Measurements from ENCODE around the gene COPS4.
"Not testable (repeated sequence)": the region's sequence is repeated elsewhere in the genome, so short reads cannot be mapped to it uniquely, and the experiment has no call there.

Gene COPS4

DNA sequence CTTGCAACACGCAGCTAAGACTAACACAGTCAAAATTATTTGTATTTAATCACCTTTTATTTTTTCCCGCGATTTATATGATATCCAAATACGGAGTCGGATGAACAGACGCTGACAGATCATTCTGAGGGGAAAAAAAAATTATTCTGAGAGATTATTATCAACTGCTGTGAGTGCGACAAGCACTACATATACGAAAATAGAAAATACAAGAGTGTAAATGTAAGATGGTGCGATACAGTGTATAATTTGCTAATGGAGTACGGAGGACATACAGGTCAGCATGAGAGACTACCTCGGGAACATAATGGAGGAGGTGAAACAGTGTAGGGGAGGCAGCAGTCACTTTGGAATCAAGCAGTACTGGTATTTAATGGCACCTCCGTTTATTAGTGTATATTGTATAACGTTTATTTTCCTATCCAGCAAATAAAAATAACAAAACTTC is 21.5 kb upstream of the COPS4 start:
- TF ChIP-seq ZFX (IDR thresholded peaks at IDR 0.05), result no peak
- no peak for TF ChIP-seq CTCF (conservative IDR thresholded peaks at IDR 0.05)

GRCh38 chr4:83013902-83014301 is 21.1 kb upstream of the COPS4 start:
- H3K27ac ChIP-seq, result peak overlapping the region; percentile 14; the same call in 1 of the 2 replicates
- TF ChIP-seq CTCF (conservative IDR thresholded peaks at IDR 0.05), result no peak
- no peak for TF ChIP-seq ZFX (IDR thresholded peaks at IDR 0.05)

More for the DNA sequence above, 21.5 kb upstream of the COPS4 start:
- peak overlapping the region; percentile 87 for H3K27ac ChIP-seq

GRCh38 chr4:83019794-83020494 is 15.0 kb upstream of the COPS4 start:
- no peak for TF ChIP-seq ZFX (IDR thresholded peaks at IDR 0.05)
- TF ChIP-seq CTCF (conservative IDR thresholded peaks at IDR 0.05), result no peak

DNA sequence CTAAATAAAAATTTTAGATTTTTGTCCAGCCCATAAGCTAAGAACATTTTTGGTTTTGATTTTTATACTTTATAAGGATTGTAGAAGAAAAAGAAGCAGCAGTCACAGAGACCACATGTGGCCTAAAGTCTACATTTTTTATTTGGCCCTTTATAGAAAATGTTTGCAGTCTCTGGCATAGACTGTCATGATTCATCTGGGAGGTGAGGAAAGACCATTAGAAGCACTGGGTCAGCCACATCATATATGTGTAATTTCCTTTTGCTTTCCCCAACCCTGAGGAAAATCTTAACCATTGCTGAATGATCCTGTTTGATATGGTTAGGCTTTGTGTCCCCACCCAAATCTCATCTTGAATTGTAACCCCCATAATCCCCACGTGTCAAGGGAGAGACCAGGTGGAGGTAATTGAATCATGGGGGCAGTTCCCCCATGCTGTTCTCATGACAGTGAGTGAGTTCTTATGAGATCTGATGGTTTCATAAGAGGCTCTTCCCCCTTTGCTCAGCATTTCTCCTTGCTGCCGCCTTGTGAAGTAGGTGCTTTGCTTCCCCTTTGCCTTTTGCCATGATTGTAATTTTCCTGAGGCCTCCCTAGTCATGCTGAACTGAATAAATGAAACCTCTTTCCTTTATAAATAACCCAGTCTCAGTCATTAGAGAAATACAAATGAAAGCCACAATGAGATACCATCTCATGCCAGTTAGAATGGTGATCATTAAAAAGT is 12.1 kb upstream of the COPS4 start:
- TF ChIP-seq ZFX (IDR thresholded peaks at IDR 0.05) (no peak), CTCF (conservative IDR thresholded peaks at IDR 0.05) (no peak)
- no peak overlapping the region for H3K27ac ChIP-seq

More at GRCh38 chr4:83019794-83020494, 15.0 kb upstream of the COPS4 start:
- no peak overlapping the region for H3K27ac ChIP-seq

GRCh38 chr4:83023599-83023998 is 11.4 kb upstream of the COPS4 start:
- not testable (repeated sequence) for H3K27ac ChIP-seq

- no peak overlapping the region for H3K27ac ChIP-seq
Measured at GRCh38 chr4:83024233-83024632, 10.8 kb upstream of the COPS4 start.

GRCh38 chr4:83025563-83025962 is 9.4 kb upstream of the COPS4 start:
- H3K27ac ChIP-seq, result no peak overlapping the region
- TF ChIP-seq CTCF (conservative IDR thresholded peaks at IDR 0.05) (no peak), ZFX (IDR thresholded peaks at IDR 0.05) (no peak)

More at GRCh38 chr4:83024233-83024632, 10.8 kb upstream of the COPS4 start:
- TF ChIP-seq ZFX (IDR thresholded peaks at IDR 0.05) (no peak), CTCF (conservative IDR thresholded peaks at IDR 0.05) (no peak)

Data from C4-2B (cell line).